GDM1 (cell line): ENCODE measurements around the gene HK1.

Experiments
- DNase-seq: peaks from one replicate; lab custom pipeline; 2025; lab: John Stamatoyannopoulos, UW

The HK1 gene

GRCh38 chr10:69404786-69405185, 126.5 kb downstream of the HK1 start:
- DNase-seq: no peak

- no peak for DNase-seq
Observed at GRCh38 chr10:69405221-69405620, 126.9 kb downstream of the HK1 start.

- DNase-seq: no peak
Observed at GRCh38 chr10:69406302-69406811, 128.1 kb downstream of the HK1 start.

- no peak for DNase-seq
Observed at GRCh38 chr10:69406816-69407580, 128.7 kb downstream of the HK1 start.

GRCh38 chr10:69407621-69408301, 129.5 kb downstream of the HK1 start:
- DNase-seq: peak; percentile 49

GRCh38 chr10:69408318-69409175, 130.3 kb downstream of the HK1 start:
- peak; percentile 86 for DNase-seq

GRCh38 chr10:69409176-69409495, 130.8 kb downstream of the HK1 start:
- no peak for DNase-seq

GRCh38 chr10:69409968-69410367, 131.7 kb downstream of the HK1 start:
- peak; percentile 50 for DNase-seq

GRCh38 chr10:69410487-69410886, 132.2 kb downstream of the HK1 start:
- no peak for DNase-seq

GRCh38 chr10:69411476-69411875, 133.2 kb downstream of the HK1 start:
- no peak for DNase-seq

- DNase-seq: no peak
Observed at GRCh38 chr10:69412232-69412790, 134.0 kb downstream of the HK1 start.

GRCh38 chr10:69413221-69413865, 135.0 kb downstream of the HK1 start:
- DNase-seq: no peak

- no peak for DNase-seq
Observed at GRCh38 chr10:69414036-69415018, 136.0 kb downstream of the HK1 start.

GRCh38 chr10:69415049-69415448, 136.8 kb downstream of the HK1 start:
- DNase-seq: no peak

- DNase-seq: no peak
Observed at GRCh38 chr10:69415951-69416350, 137.7 kb downstream of the HK1 start.

GRCh38 chr10:69416695-69417094, 138.4 kb downstream of the HK1 start, which contains the start of gene TACR2:
TACR2 (minus strand) TSS chr10:69416918; CDS start chr10:69416323, 595 bp downstream.
- DNase-seq: no peak

GRCh38 chr10:69417542-69417941, 139.2 kb downstream of the HK1 start:
- DNase-seq: no peak

GRCh38 chr10:69418052-69418752, 139.9 kb downstream of the HK1 start:
- no peak for DNase-seq

- DNase-seq: no peak
Observed at GRCh38 chr10:69419096-69419743, 140.9 kb downstream of the HK1 start.
